C1 segment of cervical spinal cord (tissue), 14 donors: ENCODE measurements around the gene MAD2L2.

Source experiments
- DNase-seq, 14 donors: peaks; one replicate each; lab custom pipeline; 2025; lab: John Stamatoyannopoulos, UW

MAD2L2 gene

DNA sequence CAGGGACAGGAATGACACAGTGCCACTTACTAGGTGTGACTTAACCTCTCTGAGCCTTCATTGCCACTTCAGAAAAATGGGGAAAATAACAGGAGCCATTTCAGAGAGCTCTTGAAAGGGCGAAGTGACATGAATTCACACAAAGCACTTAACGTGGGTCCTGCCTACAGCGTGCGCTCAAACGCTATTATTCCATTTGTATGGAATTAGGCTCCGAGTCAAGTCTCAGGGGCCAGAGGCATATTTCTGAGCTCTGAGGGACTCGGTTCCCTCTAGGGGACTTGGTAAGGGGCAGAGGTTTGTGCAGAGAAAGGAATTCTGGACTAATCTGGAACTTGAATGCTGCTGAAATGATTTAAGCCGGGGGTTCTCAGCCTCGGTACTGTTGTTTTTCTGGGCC is 24.6 kb upstream of the MAD2L2 start:
- DNase-seq, result no peak

GRCh38 chr1:11704691-11705475 is 23.9 kb upstream of the MAD2L2 start:
- DNase-seq, result no peak

- DNase-seq, result peak in 1 of 14 donors; percentile 26
Measured at GRCh38 chr1:11704194-11704529, 23.2 kb upstream of the MAD2L2 start.

DNA sequence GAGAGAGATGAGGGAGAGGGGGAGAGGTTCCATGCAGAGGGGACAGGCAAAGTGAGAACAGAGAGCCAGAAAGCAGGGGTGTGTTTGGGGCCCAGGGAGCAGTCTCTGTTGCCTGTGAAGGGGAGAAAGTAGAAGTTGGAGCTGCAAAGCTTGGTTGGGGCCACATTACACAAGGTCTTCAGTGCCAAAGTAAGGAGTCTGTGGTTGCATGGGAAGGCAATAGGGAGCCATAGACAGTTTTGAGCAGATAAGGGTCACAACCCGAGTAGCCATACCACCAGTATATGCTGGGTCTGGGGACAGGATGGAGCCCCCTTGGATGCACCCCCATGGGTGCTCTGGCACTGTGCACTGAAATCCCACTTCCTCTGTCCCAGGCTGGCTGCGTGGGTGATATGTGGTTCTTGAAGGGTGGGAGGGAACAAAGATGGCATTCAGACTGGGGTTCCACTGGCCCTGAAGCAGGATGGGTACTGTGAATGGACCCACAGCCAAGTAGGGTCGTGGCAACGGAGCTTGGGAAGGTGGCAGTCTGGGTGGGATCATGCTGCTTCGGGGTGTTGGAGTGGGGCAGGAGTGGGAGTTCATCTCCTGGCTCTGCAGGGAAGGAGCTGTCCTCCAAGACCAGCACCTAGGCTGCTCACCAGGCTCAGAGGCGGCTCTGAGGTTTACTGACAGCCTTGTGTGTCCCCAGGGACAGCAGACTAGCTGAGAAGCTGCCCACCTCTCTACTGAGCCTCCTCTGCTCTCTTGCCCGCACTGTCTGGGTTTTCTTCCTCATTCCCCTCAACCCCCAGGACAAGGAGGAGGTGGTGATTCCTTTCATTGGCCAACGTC is 22.6 kb upstream of the MAD2L2 start:
- peak in 1 of 14 donors; percentile 7 for DNase-seq

- peak in 1 of 14 donors; percentile 37 for DNase-seq
Measured at GRCh38 chr1:11701981-11702803, 21.2 kb upstream of the MAD2L2 start.

- DNase-seq, result peak in 12 of 14 donors; percentile 35 to 96 (median 77)
Measured at GRCh38 chr1:11701551-11701961, 20.6 kb upstream of the MAD2L2 start.

DNA sequence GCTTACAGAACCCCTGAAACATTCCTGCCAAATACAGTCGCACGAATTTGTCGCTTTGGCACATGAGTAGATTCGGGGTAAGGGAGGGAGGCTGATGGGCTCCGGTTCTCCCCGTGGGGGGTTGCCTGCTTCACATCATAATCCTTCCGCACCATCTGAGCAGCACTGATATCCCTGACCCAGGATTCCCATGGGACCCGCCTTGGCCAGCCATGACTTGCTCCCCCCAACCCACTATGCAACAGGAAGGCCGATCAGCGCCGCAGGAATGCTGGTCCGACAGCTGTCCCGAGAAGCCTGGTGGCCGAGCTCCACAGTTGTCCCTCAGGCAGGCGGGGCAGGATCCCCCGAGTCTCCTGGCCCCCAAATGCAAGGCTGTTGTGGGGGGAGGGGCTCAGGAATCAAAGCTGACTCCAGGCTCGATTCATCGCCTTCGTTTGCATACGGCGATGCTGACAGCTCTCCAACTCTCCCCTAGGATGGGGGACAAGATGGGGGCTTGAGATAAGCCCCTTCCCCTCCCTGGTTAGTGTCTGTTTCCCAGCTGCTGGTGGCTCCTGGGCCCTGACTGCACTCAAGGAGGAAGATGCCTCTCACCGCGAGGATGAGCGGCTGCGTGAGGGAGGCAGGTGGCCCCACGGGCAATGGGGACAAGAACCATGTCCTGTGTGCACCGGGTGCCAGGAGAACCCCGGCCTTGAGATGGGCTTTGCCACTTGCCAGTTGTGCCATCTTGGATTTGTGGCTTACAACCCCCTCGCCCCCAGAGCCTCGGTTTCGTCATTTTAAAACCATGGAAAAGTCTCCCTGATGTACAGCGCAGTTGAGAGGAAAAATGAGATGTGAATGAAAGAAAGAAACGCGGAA is 19.9 kb upstream of the MAD2L2 start:
- peak in 1 of 14 donors; percentile 56 for DNase-seq

DNA sequence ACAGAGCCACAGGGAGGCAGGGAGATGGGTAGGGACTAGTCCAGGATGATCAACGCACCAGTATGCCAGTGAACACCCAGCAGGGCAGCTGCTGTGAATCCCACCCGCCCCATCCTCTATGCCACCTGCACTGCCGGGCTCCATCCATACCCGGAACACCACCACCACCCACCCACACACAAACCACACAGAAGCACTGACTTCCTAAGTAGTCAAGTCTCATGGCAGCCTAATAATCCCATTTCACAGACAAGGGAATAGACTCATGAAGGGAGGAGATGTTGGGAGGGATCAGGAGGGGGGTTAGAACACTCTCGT is 16.9 kb upstream of the MAD2L2 start:
- DNase-seq, result no peak

- DNase-seq, result no peak
Measured at GRCh38 chr1:11697188-11697892, 16.4 kb upstream of the MAD2L2 start.

DNA sequence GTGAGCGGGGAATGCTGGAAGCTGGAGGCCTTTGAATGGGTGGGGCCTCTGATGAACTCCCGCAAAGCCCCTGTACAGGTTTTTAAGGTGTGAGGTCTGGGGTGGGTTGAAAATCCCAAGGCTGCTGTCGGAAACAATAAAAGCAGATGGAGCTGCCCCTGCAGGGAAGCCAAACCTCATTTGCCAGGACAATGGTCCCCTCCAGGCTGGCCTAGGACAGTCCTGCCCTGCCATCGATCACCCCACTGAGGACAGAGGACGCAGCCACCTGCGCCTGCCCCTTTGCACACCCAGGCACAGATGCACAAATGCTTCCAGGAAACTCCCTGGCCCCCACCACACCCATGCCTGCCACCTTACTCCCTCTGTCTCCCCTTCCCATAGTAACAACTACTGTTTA is 14.9 kb upstream of the MAD2L2 start:
- no peak for DNase-seq

GRCh38 chr1:11693917-11694316 is 13.0 kb upstream of the MAD2L2 start:
- DNase-seq, result no peak

DNA sequence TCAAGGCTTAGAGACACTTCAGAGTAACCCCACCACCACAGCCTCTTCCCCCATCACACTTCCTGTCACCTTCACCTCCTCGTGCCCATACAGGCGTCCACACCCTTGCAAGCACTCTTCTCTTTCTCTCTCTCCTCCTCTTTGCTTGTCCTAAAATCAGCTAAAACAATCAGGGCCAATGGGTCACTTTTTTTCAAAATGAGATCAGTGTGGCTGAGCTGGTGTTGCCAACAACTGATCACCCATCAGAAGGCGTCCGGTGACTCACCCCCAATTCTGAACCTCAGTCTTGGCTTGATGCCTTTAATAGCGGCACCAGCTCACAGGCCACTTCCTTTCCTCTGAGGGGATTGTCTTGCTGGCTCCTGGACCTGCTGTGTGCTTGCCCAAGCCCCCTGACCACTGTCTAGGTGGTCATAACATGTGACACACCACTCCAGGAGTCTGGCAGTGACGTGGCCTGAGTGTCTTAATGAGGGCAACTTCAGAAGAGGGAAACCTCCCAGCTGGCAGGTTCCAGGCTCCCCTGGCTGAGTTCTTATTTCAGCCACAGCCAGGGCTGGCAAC is 12.2 kb upstream of the MAD2L2 start:
- DNase-seq, result peak in 6 of 14 donors; percentile 11 to 59 (median 16)

DNA sequence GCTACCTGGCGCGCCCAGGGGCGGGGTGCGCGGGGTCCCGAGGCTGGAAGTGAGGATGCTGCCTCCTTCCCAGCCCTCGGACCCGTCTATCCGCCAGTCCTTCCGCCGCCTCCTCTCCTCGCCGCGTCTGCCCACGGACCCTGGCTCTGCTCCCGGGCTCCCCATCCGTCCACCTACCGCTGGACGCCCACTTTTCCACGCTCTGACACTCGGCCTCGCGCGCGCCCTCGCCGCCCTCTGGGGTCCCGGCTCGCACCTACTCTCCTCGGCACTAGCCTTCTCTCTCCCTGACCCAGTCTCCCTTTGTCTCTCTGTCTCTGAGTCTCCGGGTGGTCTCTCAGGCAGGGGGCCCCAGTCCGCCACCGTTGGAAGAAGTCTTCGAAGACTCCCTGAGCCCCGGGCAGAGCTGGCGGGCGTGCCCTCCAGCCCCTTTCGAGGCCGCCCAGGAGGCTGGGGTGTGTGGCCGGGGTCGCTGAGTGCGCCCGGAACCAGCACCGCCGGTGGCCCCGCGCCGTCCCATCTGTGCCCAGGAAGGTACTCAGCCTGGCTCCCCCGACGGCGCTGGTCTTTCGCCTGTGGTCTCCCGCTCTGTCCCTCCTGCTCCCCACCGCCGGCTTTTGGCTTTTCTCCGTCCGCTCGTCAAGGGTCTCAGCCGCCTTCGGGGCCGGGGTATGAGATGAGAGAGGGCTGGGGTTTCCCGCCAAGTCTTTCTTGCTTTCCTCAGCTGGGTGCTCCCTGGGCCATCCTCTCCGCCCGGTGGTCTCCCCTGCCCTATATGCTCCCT is 11.2 kb upstream of the MAD2L2 start:
- no peak for DNase-seq

DNA sequence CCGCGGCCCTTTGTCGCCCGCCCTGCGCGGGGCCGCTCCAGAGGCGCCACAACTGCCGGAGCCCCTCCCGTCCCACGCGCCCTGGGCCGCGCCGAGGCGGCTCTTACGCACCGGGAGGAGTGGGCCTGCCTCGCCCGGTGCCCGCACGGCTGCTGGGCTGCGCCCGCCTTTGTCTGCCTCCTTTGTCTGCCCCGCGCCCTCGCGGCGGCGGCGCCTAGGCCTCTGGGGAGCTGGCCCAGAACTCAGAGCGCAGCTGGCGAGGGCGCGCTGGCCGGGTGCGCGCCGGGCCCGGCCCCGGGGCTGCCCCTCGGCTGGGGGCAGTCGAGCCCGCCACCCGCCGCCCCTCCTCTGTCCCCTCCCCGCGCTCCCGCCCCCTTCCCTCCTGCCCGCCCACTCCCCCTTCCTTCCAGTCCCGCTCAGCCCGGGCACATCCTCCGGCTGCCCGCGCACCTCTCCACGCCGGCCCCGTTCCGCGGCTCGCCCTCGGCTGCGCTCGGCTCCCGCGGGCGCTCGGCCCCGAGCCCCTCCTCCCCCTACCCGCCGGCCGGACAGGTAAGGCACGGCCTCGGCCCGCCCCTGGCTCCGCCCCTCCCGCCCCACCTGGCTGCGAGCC is 10.5 kb upstream of the MAD2L2 start, which contains the start of gene DRAXIN:
Gene DRAXIN, plus strand, starts transcription at position 409 of the 613 bp plus-strand sequence. CDS start 14,549 bp downstream, outside the sequence.
- no peak for DNase-seq

DNA sequence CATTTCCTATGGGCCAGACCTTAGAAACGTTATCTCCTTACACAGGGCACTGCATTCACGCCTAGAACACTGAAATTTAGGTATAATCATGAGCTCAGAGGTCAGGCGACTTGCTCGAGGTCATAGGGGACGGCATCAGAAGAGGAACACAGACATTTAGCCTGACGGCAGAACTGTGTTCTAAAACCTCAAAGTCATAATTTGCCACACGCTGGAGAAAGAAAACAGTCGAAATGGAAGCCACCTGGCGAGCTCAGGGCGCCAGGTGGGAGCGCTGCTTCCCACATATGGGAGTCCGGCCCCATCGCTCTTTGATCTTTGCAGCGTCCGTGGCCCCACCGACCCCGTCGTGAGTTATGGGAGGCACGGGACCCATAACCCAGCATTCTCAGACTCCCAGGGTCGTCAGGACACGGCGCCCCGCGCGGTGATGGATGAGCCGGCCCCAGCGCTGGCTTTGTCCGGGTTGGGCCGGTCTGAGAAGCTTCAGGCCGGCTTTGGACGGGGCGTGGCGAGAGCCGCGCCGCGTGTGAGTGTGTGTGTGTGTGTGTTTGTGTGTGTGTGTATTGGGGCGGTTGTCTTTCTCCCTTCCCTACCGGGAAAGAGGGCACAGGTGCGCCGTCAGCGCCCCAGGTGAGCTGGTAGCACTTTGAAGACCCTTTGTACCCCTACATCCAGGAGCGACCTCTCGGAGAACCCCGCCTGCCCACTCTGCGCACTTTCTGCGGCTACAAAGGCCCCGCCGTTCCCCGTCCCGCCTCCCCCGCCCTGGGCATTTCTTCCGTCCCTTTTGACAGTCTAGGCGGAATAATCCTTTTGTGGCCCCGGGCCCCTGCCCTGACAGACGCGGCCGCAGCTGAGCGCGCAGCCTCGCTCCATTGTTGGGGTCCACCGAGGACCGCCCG is 9.7 kb upstream of the MAD2L2 start:
- peak in 1 of 14 donors; percentile 23 for DNase-seq

DNA sequence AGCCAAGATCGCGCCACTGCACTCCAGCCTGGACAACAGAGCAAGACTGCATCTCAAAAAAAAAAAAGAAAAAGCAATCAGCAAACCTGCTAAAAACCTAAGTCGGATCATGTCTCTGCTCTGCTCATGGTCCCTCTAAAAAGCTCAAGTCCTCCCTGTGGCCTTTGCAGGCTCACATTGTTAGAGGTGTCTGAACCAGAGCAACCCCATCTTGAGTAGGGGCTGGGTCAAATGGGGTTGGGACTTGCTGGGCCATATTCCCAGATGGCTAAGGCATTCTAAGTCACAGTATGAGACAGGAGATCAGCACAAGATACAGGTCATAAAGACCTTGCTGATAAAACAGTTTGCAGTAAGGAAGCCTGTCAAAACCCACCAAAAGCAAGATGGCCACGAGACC is 7.6 kb upstream of the MAD2L2 start:
- no peak for DNase-seq

DNA sequence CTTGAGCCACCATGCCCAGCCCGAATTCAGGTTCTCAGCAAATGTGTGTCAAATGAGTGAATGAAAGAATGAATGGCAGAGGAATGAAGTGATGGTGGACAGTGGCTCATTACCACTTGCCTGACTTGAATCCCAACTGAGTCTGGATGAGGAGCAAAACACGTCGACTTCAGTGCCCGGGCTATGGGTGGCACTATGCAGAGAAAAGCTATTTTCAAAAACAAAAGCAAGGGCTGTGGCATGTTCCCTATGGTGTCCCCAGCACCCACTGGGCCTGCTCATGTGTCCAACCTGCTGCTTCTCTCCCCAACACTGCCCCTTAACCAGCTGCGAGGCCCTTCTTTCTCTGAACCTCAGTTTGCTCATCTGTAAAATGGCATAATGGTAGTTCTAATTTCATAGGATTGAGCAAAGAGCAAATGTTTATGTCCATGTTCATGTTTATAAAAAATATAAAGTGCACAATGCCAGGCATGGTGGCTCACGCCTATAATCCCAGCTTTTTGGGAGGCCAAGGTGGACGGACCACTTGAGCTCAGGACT is 4.3 kb upstream of the MAD2L2 start:
- DNase-seq, result no peak
